ENCODE results near the gene EMILIN3. TPM values are rescaled to one million over a fixed set of nuclear protein-coding genes. Genes with fewer than 3 reads are reported as not detected.

Gene EMILIN3
- total and polyA plus RNA-seq, 2 of the 8 experiments (the other 6 are each of a cell fraction or from before 2014, with no cell fraction given): 3.8 to 5.2 TPM

- WGBS, 2 experiments (ENCODE audit: extremely low coverage in 1 of 2, insufficient coverage in 1 of 2, insufficient read length in 1 of 2, insufficient replicate concordance in 2 of 2, low coverage in 1 of 2, low lambda C conversion rate in 2 of 2, missing lambda C conversion rate in 1 of 2): 92% methylated on average over 5 of the region's 5 CpGs; no CpG with 5 or more reads in 1 of the 2 experiments
- Histone ChIP-seq H4K5ac (ENCODE audit: insufficient read length, low read depth, low read length) (no peak overlapping the region), H3K36me3 (ENCODE audit: control insufficient read depth in 2 of 4, insufficient read depth in 4 of 4, low read length in 3 of 4) (peaks cover 25 to 96% (median 64%) of the 10 kb centered on the region in 4 experiments), H3K4ac (replicated peaks; ENCODE audit: insufficient read length, low read depth, low read length) (no peak overlapping the region), H3K23ac (ENCODE audit: insufficient read length) (no peak overlapping the region), H3K4me2 (ENCODE audit: insufficient read depth in 1 of 2, low read depth in 2 of 2, low read length in 2 of 2) (no peak overlapping the region), H2BK5ac (ENCODE audit: low read depth, low read length) (no peak overlapping the region), H3K14ac (ENCODE audit: insufficient read length) (no peak overlapping the region), H3K9ac (replicated peaks in 1 of 4; ENCODE audit: extremely low read depth in 1 of 4, low read depth in 3 of 4, low read length in 3 of 4) (no peak overlapping the region), H4K91ac (replicated peaks; ENCODE audit: insufficient read length, low read length) (no peak overlapping the region), H4K8ac (ENCODE audit: extremely low read depth, insufficient read depth, low read length) (no peak overlapping the region), H4K20me1 (replicated peaks in 1 of 2; ENCODE audit: control insufficient read depth in 1 of 2, insufficient read depth in 2 of 2, low read length in 2 of 2) (peaks cover 1 to 8% of the 10 kb centered on the region in 2 experiments), H2BK120ac (replicated peaks; ENCODE audit: low read depth, low read length) (no peak overlapping the region), H3K79me1 (ENCODE audit: low read depth, low read length) (no peaks in the 10 kb centered on the region), H3K9me3 (ENCODE audit: insufficient read depth in 2 of 2, low read depth in 1 of 2, low read length in 1 of 2) (no peaks in the 10 kb centered on the region), H3K23me2 (ENCODE audit: low read depth, low read length) (no peaks in the 10 kb centered on the region), H3K27me3 (replicated peaks in 1 of 4; ENCODE audit: control insufficient read depth in 3 of 4, extremely low read depth in 1 of 4, insufficient read depth in 3 of 4, low read length in 3 of 4) (no peaks in the 10 kb centered on the region), H2BK20ac (ENCODE audit: low read length) (no peak overlapping the region), H3K4me3 (ENCODE audit: extremely low read depth in 1 of 4, insufficient read depth in 2 of 4, low read depth in 3 of 4, low read length in 4 of 4) (no peak overlapping the region), H2AK5ac (ENCODE audit: low read depth, low read length) (no peak overlapping the region), H3K18ac (ENCODE audit: extremely low read depth, low read length) (no peak overlapping the region), H3K27ac (ENCODE audit: low read depth, low read length) (no peak overlapping the region), H3K56ac (replicated peaks; ENCODE audit: insufficient read length, low read depth, low read length) (no peak overlapping the region), H2BK15ac (ENCODE audit: low read length) (no peak overlapping the region), H2AFZ (ENCODE audit: low read length) (no peak overlapping the region), H3K79me2 (ENCODE audit: control insufficient read depth in 1 of 2, insufficient read depth in 2 of 2, low read length in 2 of 2) (no peaks in the 10 kb centered on the region), H2BK12ac (ENCODE audit: low read depth, low read length) (no peak overlapping the region), H3K4me1 (replicated peaks in 1 of 4; ENCODE audit: control insufficient read depth in 3 of 4, insufficient read depth in 4 of 4, low read length in 3 of 4) (no peaks in the 10 kb centered on the region)
- DNase-seq (ENCODE audit: low read depth in 1 of 2, low spot score in 2 of 2): no peak
- POLR2A ChIA-PET (ENCODE audit: partially characterized antibody): interaction anchor here (1.5 kb wide), 1 partner anchor 9 kb away, joined by 3 read pairs; no protein-coding TSS in a partner anchor
- CTCF ChIA-PET (ENCODE audit: partially characterized antibody): interaction anchor here (4.2 kb wide), 1 partner anchor 66 kb away, joined by 29 read pairs; the partner anchor contains the start of gene LPIN3
- no peak for FAIRE-seq
- no peak for TF ChIP-seq SP1 (IDR thresholded peaks at IDR 0.05; ENCODE audit: low read depth, low read length)
- TF ChIP-seq JUN (IDR thresholded peaks at IDR 0.05; ENCODE audit: low read depth, low read length): no peak
- no peak for TF ChIP-seq POLR2A (IDR thresholded peaks at IDR 0.05; ENCODE audit: control extremely low read depth in 1 of 2, low read depth in 2 of 2, low read length in 2 of 2)
- no peak for TF ChIP-seq SIRT6 (IDR thresholded peaks at IDR 0.05; ENCODE audit: low read length)
- TF ChIP-seq SP2 (IDR thresholded peaks at IDR 0.05; ENCODE audit: low read length): no peak
- TF ChIP-seq CTCF (IDR thresholded peaks at IDR 0.05; ENCODE audit: control extremely low read depth in 1 of 3, insufficient read depth in 1 of 3, low read depth in 1 of 3, low read length in 3 of 3): no peak
- no peak for TF ChIP-seq SRF (IDR thresholded peaks at IDR 0.05; ENCODE audit: low read depth, low read length)
- TF ChIP-seq CEBPB (IDR thresholded peaks at IDR 0.05; ENCODE audit: low read depth, low read length): no peak
- no peak for TF ChIP-seq ATF2 (IDR thresholded peaks at IDR 0.05; ENCODE audit: low read length)
- TF ChIP-seq NANOG (IDR thresholded peaks at IDR 0.05; ENCODE audit: insufficient read depth, low read depth, low read length, poor library complexity, severe bottlenecking): no peak
Measured at GRCh38 chr20:41408156-41408794, 41.7 kb upstream of the EMILIN3 start.

Data from H1 (cell line).